UCSD-AML1 (cell line): Measurements from ENCODE around the gene PSAP.
"Not testable (repeated sequence)": the region's sequence is repeated elsewhere in the genome, so short reads cannot be mapped to it uniquely, and the experiment has no call there.

ENCODE experiments used
- DNase-seq: peaks from one replicate; lab custom pipeline; 2025; ENCODE audit not compliant: unreplicated experiment; lab: John Stamatoyannopoulos, UW

PSAP gene

GRCh38 chr10:71850743-71851464, at the start of gene PSAP:
Gene PSAP, minus strand, starts transcription at chr10:71851251. Its CDS starts 30 bp downstream, at chr10:71851221.
- DNase-seq = peak; percentile 99

- no peak for DNase-seq
Observed at GRCh38 chr10:71900441-71901180, 49.6 kb upstream of the PSAP start.

GRCh38 chr10:71899665-71900412, 48.8 kb upstream of the PSAP start:
- DNase-seq = no peak

DNA sequence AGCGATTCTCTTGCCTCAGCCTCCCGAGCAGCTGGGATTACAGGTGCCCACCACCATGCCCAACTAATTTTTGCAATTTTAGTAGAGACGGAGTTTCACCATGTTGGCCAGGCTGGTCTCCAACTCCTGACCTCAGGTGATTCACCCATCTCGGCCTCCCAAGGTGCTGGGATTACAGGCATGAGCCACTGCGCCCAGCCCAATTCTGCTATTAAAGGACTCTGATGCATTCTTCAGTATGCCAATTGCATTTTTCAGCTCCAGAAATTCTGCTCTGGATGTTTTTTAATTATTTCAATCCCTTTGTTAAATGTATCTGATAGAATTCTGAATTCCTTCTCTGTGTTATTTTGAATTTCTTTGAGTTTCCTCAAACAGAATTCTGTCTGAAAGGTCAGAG, 47.3 kb upstream of the PSAP start:
- DNase-seq = not testable (repeated sequence)

DNA sequence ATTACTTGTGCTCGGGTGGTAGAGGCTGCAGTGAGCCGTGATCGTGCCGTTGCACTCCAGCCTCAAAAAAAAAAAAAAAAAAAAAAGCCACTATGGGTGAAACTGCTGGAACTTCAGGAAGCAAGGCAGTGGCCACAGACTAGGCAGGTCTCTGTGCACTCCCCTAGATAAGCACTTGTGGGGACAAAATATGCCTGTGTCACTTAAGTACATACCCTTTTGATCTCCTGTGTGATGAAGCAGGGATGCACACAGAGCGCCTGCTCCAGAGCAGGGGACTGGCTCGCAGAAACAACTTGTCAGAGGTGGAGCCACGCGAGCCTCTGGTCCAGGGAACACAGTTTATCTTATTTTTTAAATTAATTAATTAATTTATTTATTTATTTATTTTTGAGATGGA, 42.9 kb upstream of the PSAP start:
- DNase-seq = peak; percentile 52

- DNase-seq = no peak
Observed at GRCh38 chr10:71893258-71893815, 42.3 kb upstream of the PSAP start.

DNA sequence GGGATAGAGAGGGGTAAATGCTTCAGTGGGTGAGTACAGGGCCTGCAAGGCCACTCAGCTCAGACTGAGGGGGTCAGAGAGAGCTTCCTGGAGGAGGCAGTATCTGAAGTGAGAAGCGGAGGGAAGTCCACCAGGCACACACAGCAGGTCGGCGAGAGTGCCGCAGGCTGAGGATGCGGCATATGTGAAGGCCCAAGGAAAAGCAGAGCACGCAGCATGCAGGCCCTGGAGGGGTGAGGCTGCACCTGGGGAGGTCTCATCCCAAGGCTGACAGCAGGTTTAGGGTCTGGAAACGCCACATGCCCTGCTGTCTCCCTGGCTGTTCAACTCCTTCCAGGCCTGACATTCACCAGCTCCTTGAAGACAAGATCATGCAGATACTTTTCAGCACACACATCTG, 40.4 kb upstream of the PSAP start:
- DNase-seq = no peak

- DNase-seq = no peak
Observed at GRCh38 chr10:71889388-71889987, 38.4 kb upstream of the PSAP start.

GRCh38 chr10:71888623-71889387, 37.8 kb upstream of the PSAP start:
- DNase-seq = peak; percentile 80

- no peak for DNase-seq
Observed at GRCh38 chr10:71888248-71888622, 37.2 kb upstream of the PSAP start.

DNA sequence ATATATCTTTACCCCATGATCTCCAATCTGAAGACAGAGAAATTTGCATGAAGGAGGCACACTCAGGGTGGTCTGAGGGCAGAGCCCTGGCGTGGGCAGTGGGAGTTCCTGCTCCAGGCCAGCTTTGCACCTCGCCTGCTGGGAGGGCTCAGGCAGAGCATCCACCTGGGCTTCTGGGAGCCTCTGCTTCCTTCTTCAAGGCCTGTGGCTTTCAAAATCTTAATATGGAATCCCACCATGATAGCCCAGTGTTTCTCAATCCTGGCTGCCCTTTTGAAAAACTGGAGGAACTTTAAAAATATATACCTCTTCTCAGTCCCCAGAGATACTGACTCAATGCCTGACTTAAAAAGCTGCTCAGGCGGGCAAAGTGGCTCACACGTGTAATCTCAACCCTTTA, 36.7 kb upstream of the PSAP start:
- no peak for DNase-seq

- DNase-seq = no peak
Observed at GRCh38 chr10:71882813-71883659, 32.0 kb upstream of the PSAP start.

DNA sequence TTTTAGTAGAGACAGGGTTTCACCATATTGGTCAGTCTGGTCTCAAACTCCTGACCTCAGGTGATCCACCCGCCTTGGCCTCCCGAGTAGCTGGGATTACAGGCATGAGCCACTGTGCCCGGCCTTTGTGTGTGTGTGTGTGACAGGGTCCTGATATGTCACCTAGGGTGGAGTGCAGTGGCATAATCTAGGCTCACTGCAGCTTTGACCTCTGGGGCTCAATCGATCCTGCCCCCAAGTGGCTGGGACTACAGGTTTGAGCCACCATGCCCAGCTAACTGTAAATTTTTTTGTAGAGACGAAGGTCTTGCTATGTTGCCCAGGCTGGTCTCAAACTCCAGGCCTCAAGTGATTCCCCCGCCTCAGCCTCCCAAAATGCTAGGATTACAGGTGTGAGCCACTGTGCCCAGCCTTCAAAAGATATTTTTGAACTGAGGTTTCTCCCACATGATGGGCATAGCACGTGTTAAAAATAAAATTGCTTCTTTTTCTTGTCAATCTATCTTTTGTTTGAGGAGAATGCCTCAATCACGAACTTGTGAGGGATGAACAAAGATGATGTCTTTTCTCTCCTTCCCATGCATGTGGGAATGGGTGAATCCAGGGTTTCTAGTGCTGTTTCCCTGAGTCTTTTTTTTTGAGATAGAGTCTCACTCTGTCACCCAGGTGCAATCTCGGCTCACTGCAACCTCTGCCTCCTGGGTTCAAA, 30.8 kb upstream of the PSAP start:
- no peak for DNase-seq

- not testable (repeated sequence) for DNase-seq
Observed at GRCh38 chr10:71881307-71881624, 30.2 kb upstream of the PSAP start.

GRCh38 chr10:71880425-71881306, 29.6 kb upstream of the PSAP start:
- no peak for DNase-seq

DNA sequence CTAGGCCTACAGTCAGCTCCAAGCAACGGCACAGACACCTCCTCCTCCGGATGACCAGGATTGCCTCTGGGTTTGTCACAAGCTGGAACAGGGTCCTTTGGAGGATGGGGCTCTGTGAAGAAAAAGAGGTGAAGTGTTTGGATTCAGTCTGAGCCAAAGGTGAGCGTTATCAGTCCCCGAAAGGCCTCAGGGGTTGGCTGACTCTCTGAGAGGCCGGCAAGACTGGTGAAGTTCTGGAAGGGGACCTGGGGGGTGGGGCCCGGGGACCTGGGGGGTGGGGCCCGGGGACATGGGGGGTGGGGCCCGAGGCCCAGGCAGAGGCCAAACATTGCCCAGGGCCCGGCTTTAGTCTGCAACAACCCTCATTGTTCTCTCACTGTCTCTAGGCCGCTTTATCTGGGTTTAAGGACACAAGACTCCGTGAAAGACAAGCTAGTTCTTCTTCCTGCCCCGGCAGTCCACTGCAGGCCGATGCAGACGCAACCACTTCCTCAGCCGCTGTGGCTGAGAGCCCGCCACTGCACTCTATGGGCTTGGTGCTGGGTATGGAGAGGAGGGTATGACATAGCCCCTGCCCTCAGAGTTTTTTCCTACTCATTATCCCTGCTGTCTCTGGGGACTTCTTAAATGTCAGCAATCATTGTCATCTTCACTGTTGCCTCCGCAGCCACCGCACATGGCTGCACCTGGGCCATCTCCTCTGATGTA, 27.4 kb upstream of the PSAP start:
- DNase-seq = peak; percentile 71

DNA sequence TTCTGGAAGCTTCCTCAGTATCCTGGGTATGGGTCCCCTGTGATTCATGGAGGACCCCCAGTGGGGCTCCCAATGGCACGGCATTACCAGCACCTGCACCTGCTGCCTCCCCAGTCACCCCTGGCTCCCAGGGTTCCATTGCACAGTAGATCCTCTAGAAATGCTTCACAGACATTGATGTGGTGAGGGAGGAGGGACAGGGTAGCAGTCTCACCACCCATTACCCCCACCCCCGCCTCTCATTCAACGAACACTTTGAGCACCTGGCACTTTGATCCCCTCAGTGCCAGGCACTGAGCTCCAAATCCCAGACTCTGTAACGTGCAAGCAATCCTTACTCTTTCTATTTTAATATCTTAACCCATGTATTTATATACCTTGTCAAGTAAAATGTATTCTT, 26.8 kb upstream of the PSAP start:
- no peak for DNase-seq
